Measurements from ENCODE around the gene PHF2.

DNA sequence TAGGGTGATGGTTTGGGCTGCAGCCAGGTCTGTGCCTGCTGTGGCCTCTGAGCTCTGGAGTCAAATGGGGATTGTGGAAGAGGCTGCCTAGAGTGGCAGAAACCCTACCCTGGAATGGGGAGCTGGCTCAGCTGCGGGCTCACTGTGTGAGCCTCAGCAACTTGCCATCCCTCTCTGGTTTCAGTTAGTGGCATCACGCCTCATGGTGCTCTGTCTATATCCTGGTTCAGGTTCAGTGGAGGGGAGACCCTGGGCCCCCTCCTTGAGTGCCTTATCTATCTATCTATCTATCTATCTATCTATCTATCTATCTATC, 132.6 kb downstream of the PHF2 start:
- TF ChIP-seq CTCF (IDR thresholded peaks at IDR 0.05; ENCODE audit: insufficient read depth, low read depth, low read length) (no peak), EZH2 (IDR thresholded peaks at IDR 0.05; ENCODE audit: insufficient read depth, low read length) (no peak)
